GM10266 (cell line): ENCODE data around the gene PLAAT5.
"Not testable (repeated sequence)": the region's sequence is repeated elsewhere in the genome, so short reads cannot be mapped to it uniquely, and the experiment has no call there.

Source experiments
- DNase-seq: peaks from one replicate; pipeline ENCODE4 v3.0.0; 2012; ENCODE audit errors: extremely low spot score
- CTCF ChIP-seq: IDR thresholded peaks from 2 replicates; pipeline ENCODE4 v1.5.1; 2012; ENCODE audit warnings: mild to moderate bottlenecking, low read depth; ENCODE audit not compliant: control insufficient read depth, insufficient read depth; ENCODE audit errors: missing control alignments

The PLAAT5 gene

GRCh38 chr11:63532799-63533475, 42.0 kb upstream of the PLAAT5 start:
- no peak for DNase-seq
- no peak for TF ChIP-seq CTCF

- DNase-seq, result no peak
Measured at GRCh38 chr11:63532117-63532516, 41.1 kb upstream of the PLAAT5 start.

GRCh38 chr11:63531074-63531792, 40.3 kb upstream of the PLAAT5 start:
- DNase-seq, result not testable (repeated sequence)

More at GRCh38 chr11:63532117-63532516, 41.1 kb upstream of the PLAAT5 start:
- no peak for TF ChIP-seq CTCF

- TF ChIP-seq CTCF, result no peak
- no peak for DNase-seq
Measured at GRCh38 chr11:63530021-63530420, 39.1 kb upstream of the PLAAT5 start.

GRCh38 chr11:63529373-63529772, 38.4 kb upstream of the PLAAT5 start:
- not testable (repeated sequence) for DNase-seq

- DNase-seq, result not testable (repeated sequence)
Measured at GRCh38 chr11:63528729-63529278, 37.8 kb upstream of the PLAAT5 start.

GRCh38 chr11:63528156-63528555, 37.2 kb upstream of the PLAAT5 start:
- DNase-seq, result not testable (repeated sequence)

GRCh38 chr11:63527667-63528066, 36.7 kb upstream of the PLAAT5 start:
- no peak for TF ChIP-seq CTCF
- DNase-seq, result no peak

GRCh38 chr11:63523151-63523550, 32.2 kb upstream of the PLAAT5 start:
- no peak for TF ChIP-seq CTCF
- no peak for DNase-seq
